Stromal cell of bone marrow (primary cell): ENCODE measurements around the gene RERE.
"Not testable (repeated sequence)": the region's sequence is repeated elsewhere in the genome, so short reads cannot be mapped to it uniquely, and the experiment has no call there.

Experiments
- DNase-seq: peaks from one replicate; pipeline ENCODE4 v3.0.0-alpha.2; 2012; ENCODE audit warnings: low read depth

The RERE gene

GRCh38 chr1:8797216-8797615 is 20.2 kb downstream of the RERE start:
- no peak for DNase-seq

DNA sequence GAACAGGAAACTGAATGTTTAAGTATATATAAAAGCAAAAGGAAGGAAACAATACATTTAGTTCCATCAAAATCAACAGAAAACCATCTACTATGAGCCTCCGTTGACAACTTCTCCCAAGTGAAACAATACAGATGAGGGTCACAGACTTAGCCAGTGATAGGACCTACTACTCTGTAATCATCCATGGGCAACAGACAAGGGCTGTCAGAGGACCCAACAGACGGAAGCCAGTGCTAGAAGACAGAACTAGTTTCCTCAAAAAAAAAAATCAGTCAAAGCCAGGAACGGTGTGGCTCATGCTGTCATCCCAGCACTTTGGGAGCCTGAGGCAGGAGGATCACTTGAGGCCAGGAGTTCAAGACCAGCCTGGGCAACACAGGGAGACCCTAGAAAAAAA is 20.6 kb downstream of the RERE start:
- DNase-seq = no peak

- no peak for DNase-seq
These were observed 22.8 kb downstream of the RERE start for GRCh38 chr1:8794605-8795004.

DNA sequence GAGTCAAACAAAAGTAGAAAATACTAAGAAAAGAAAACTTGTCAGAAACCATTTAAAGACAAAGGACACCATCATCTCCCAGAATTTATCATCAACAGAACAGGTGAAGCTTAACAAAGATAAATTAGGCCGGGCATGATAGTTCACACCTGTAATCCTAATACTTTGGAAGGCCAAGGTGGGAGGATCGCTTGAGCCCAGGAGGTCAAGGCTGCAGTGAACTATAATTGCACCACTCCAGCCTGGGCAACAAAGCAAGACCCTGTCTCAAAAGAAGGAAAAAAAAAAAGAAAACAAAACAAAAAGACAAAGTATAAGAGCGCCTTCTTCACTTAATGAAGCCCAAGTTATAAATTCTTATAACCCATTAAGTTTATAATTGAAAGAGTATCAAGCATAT is 25.6 kb downstream of the RERE start:
- no peak for DNase-seq

- DNase-seq = no peak
These were observed 26.5 kb downstream of the RERE start for GRCh38 chr1:8790987-8791386.

GRCh38 chr1:8790478-8790877 is 27.0 kb downstream of the RERE start:
- DNase-seq = no peak

DNA sequence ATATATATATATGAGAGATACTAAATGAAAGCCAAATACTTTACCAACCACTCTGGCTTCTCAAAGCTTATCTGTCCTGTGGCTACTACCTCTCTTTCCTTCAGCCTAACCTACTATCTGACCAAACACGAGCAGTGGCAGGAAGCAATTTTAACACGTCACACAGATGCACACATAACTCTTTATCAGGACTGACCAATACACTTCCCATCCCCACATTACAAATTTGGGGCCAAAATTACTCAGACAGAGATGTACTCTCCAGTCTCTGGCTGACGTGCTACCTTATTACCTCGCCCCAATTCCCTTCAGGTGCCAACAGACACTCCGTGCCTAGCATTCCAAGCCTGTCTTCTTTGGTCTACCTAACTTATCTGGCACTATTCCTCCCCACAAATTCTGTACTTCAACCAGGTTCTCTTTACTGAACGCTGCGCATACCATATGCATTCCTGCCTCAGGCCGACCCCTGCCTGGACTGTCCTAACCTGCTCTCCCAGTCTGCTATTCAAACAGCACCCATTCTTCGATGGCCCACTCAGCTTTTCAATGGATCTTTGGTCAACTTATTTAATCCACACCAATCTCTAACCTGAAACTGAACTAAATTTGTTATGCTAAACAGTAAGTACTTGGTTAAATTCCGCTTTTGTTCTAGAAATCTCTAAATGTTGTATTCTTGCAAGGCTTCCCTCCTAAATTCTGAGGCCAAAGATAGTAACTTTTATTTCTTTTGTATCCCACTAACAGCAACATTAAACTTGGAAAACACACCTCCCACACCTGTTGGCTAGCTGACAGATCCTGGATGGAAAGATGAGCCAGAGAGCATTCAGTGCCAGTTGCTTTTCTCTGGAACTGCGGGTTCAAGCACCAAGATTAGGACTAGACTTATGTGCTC is 27.9 kb downstream of the RERE start:
- DNase-seq = no peak

- no peak for DNase-seq
These were observed 30.2 kb downstream of the RERE start for GRCh38 chr1:8787218-8787617.

DNA sequence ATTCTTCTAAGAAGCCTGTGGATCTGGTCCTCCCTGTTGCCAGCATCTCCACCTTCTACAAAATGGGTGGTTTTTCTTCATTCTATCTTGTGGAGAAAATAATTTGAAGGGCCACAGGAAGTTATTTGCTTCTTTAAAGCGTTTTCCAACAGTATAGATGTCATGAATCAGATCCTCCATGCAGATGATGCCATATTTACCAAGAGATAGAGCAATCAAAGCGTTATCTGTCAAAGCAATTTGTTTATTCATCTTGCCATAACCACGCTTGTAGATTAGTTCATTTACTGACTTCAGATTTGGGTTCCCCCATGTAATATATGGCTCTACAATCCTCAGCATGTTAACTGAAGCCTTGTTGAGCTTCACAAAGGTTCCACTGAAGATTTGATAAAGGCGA is 31.2 kb downstream of the RERE start:
- not testable (repeated sequence) for DNase-seq

DNA sequence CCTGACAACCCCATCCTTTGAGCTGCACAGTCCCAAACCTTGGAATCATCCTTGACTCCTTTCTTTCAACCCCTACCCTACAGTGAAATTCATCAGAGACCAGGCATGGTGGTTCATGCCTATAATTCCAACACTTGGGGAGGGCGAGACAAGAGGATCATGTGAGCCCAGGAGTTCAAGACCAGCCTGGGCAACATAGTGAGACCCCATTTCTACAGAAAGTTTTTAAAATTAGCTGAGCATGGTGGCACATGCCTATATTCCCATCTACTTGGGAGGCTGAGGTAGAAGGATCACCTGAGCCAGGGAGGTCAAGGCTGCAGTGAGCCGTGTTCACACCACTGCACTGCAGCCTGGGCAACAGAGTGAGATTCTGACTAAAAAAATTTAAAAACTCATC is 34.5 kb downstream of the RERE start:
- no peak for DNase-seq

DNA sequence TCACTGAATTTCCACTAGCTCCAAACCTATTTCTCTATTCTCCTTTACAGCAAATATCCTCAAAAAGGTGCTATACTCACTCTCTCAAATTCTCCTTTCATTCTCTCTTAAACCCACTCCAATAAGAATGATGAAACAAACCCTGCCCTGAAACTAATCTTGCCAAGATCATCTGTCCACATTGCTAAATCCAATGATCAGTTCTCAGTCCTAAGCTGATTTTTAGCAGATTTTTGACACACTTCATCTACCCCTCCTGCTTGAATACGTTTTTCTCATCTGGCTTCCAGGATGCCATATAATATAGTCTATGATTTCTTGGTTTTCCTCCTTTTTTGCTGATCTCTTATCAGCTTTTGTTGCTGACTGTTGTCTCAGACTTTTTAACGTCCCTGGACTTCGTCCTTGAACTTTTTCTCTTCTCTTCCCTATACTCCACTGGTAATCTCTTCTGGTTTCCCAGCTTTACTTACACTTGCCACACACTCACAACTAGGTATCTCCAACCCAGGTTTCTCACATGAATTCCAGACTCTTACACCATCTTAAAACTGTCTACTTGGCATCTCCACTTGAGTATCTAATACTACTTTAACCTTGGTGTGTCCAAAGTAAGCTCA is 35.3 kb downstream of the RERE start:
- DNase-seq = no peak

GRCh38 chr1:8780405-8780804 is 37.0 kb downstream of the RERE start:
- no peak for DNase-seq

DNA sequence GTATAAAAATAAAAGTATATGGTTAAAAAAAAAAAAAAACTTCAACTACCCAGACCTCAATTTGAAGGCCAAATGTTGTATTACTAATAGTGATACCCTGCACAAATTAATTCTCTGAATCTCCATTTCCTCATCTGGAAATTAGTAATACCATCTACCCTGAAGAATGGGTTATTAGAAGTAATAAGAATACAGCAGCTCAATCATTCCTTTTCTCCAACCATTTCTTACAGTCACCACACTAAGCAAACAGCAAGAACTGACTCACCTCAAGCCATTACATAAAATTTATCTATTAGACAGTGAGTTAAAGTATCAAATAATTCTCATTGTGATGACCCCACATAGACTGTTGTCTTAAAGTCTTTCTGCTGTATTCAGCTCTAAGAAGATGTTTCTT is 39.6 kb downstream of the RERE start:
- DNase-seq = no peak

- no peak for DNase-seq
These were observed 41.3 kb downstream of the RERE start for GRCh38 chr1:8776104-8776503.

DNA sequence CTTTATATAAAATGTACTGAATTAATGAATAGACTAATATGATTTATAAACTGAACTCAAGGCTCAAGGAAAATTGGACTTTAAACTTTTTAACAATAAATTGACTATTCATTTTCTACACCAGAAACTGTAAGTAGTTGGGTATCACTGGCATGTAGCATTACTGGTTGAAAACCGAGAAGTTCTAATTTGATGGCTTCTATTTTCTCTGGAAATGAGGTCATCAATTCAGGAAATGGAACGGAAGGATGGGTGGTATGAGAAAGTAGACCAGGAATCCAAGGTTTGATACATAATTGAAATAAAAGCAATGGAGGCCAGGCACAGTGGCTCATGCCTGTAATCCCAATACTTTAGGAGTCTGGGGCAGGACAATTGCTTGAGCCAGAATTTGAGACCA is 50.4 kb downstream of the RERE start:
- DNase-seq = no peak

DNA sequence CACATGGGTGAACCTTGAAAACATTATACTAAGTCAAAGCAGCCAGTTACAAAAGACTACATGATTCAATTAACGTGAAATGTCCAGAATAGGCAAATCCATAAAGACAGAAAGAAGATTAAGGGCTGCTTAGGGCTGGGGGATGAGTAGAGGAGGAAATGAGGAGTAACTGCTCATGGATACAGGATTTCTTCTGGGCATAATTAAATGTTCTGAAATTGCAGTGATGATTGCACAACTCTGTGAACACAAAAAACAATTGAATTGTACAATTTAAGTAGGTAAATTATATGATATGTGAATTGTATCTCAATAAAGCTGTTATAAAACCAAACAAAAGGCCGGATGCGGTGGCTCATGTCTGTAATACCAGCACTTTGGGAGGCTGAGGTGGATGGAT is 52.2 kb downstream of the RERE start:
- DNase-seq = no peak

DNA sequence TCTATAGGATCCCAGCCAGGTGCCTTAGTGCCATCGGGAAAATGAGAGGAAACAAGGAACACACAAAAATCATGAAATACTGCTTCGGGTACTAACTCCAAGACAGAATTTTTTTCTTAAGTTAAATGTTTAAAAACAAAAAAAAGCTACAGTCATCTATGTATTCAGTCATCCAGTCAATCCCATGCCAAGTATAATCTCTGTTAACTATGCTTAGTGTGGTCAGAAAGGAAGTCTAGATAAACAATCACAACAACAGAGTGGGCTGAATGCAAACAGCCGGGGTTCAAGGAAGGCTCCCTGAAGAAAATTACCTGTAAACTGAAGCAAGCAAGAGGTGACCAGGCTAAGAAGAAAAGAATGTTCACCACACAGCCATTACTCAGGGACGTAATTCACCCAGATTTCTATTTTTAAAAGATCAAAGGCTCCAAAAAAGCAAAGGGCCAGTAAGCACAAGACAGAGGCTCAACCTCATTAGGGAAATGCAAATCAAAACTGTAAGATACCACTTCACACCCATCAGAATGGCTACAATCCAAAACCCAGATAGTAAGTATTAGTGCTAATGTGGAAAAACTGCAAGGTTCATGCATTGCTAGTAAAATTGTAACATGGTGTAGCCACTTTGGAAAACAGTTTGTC is 53.0 kb downstream of the RERE start:
- no peak for DNase-seq

- DNase-seq = no peak
These were observed 53.6 kb downstream of the RERE start for GRCh38 chr1:8763888-8764287.

GRCh38 chr1:8754993-8755392 is 62.4 kb downstream of the RERE start:
- DNase-seq = no peak

- no peak for DNase-seq
These were observed 63.2 kb downstream of the RERE start for GRCh38 chr1:8754247-8754650.

DNA sequence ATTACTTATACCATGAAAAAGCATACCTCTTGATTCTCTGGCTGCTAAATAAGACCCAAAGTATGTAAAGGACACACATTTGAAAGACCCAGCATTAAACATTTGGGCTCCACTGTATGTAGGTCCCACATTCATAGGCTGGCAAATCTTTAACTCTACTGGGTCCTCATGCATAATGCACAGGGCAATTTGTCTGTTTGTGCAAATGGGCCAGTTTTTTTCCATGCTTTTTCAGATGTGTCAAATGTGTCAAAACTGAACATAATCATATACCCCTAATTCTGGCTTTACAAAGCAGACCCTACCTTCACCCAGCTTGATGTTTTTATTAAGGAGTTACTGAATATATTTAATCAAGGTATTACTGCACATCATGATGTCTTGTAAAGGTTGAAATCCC is 63.7 kb downstream of the RERE start:
- no peak for DNase-seq

DNA sequence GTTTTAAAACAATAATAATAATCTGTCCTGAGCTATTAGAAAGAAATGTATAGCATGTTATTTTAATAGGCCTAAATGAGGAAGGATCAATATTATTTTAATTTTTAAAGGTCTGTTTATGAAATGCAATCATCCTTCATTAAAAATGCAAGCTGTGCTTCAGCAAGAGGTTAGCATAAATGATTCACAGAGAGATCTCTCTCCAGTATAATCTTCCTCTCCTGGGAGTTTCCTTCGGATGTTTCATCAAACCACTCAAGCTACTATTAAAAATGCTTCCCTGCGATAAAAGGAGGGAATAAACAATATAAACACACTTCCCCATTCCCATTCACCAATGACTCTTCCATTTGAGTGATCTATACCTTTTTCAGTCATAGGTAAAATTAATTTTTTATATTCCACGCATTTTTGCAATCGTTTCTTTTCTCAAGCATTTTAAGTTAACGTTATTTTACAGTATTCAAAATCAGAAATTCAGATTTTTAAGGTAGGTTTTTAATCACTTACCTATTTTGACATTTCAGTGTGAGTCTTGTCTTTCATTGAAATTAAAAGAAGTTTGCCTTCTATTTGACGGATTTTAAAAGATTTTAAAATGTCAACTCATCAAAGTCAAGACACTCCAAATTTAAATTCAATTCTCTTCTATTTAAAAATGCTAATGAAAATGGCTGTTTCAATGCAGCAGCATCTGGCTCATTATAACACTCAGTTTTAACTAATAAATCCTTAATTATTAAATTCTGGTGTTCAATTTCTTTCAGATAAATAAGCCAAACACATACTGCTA is 64.3 kb downstream of the RERE start:
- peak; percentile 32 for DNase-seq
